H1 (cell line): ENCODE data around the gene PRR5. TPM values are rescaled to one million over a fixed set of nuclear protein-coding genes. Genes with fewer than 3 reads are reported as not detected.
"Not testable (repeated sequence)": the region's sequence is repeated elsewhere in the genome, so short reads cannot be mapped to it uniquely, and the experiment has no call there.

Experiments
- CTCF ChIA-PET: fragments of 300-600 bp; sonication (Branson Sonifier 250); formaldehyde crosslinking; loops from one replicate; lab custom pipeline; 2021; ENCODE audit not compliant: partially characterized antibody; lab: Charles Lee
- POLR2A ChIA-PET: fragments of 300-600 bp; sonication (Branson Sonifier 250); formaldehyde crosslinking; loops from one replicate; lab custom pipeline; 2021; ENCODE audit warnings: inconsistent platforms; ENCODE audit not compliant: partially characterized antibody; lab: Charles Lee
- DNase-seq, 2 experiments: peaks; one replicate each; pipeline versions ENCODE4 v3.0.0 to v3.0.0-alpha.2; 2010 to 2022; ENCODE audit warnings: low spot score in 2 of 2, low read depth in 1 of 2, mixed read lengths in 1 of 2
- FAIRE-seq: peaks from 2 replicates; lab custom pipeline; 2011; peaks lifted over from hg19 to GRCh38; lab: Jason Lieb, UNC
- H2AFZ ChIP-seq: 2 replicates; pipeline ENCODE4 v1.8.1; 2012; ENCODE audit warnings: low read length, inconsistent platforms
- H2AK5ac ChIP-seq: 2 replicates; pipeline ENCODE4 v1.6.1; 2013; ENCODE audit warnings: low read depth, low read length
- H2BK120ac ChIP-seq: replicated peaks from 2 replicates; pipeline ENCODE3; 2013; ENCODE audit warnings: low read depth, low read length, inconsistent platforms
- H2BK12ac ChIP-seq: 2 replicates; pipeline ENCODE4 v1.6.1; 2013; ENCODE audit warnings: low read depth, low read length
- H2BK15ac ChIP-seq: 2 replicates; pipeline ENCODE4 v1.6.1; 2013; ENCODE audit warnings: low read length
- H2BK20ac ChIP-seq: 2 replicates; pipeline ENCODE4 v1.6.1; 2013; ENCODE audit warnings: low read length
- H2BK5ac ChIP-seq: 2 replicates; pipeline ENCODE4 v1.6.1; 2013; ENCODE audit warnings: low read depth, low read length
- H3K14ac ChIP-seq: 2 replicates; pipeline ENCODE4 v1.6.1; 2013; ENCODE audit warnings: inconsistent platforms; ENCODE audit not compliant: insufficient read length
- H3K18ac ChIP-seq: 2 replicates; pipeline ENCODE4 v1.6.1; 2013; ENCODE audit warnings: low read length; ENCODE audit errors: extremely low read depth
- H3K23ac ChIP-seq: 2 replicates; pipeline ENCODE4 v1.6.1; 2013; ENCODE audit warnings: inconsistent platforms; ENCODE audit not compliant: insufficient read length
- H3K23me2 ChIP-seq: 2 replicates; pipeline ENCODE4 v1.6.1; 2013; ENCODE audit warnings: low read depth, low read length
- H3K27ac ChIP-seq: 2 replicates; pipeline ENCODE4 v1.6.1; 2011; ENCODE audit warnings: low read depth, low read length, inconsistent platforms
- H3K27me3 ChIP-seq, 4 experiments: replicated peaks in 1 of 4; 1 replicate in 1 of 4; 2 replicates in 3 of 4; pipeline versions ENCODE4 v1.6.1 to v1.8.1; 2011 to 2013; ENCODE audit warnings: low read length in 3 of 4, mild to moderate bottlenecking in 3 of 4, inconsistent platforms in 2 of 4, mixed read lengths in 2 of 4, moderate library complexity in 1 of 4; ENCODE audit not compliant: control insufficient read depth in 3 of 4, insufficient read depth in 3 of 4; ENCODE audit errors: extremely low read depth in 1 of 4
- H3K36me3 ChIP-seq, 4 experiments: 2 replicates each; pipeline versions ENCODE4 v1.6.1 to v1.8.1; 2011 to 2013; ENCODE audit warnings: mild to moderate bottlenecking in 4 of 4, low read length in 3 of 4, moderate library complexity in 2 of 4, control low read depth in 1 of 4, inconsistent platforms in 1 of 4; ENCODE audit not compliant: insufficient read depth in 4 of 4, control insufficient read depth in 2 of 4
- H3K4ac ChIP-seq: replicated peaks from 2 replicates; pipeline ENCODE3; 2013; ENCODE audit warnings: low read length, low read depth, mixed read lengths, inconsistent platforms; ENCODE audit not compliant: insufficient read length
- H3K4me1 ChIP-seq, 4 experiments: replicated peaks in 1 of 4; 1 replicate in 1 of 4; 2 replicates in 3 of 4; pipeline versions ENCODE4 v1.6.1 to v1.8.1; 2011 to 2013; ENCODE audit warnings: low read length in 3 of 4, inconsistent platforms in 2 of 4, mixed read lengths in 1 of 4; ENCODE audit not compliant: insufficient read depth in 4 of 4, control insufficient read depth in 3 of 4
- H3K4me2 ChIP-seq, 2 experiments: 2 replicates each; pipeline versions ENCODE4 v1.6.1 to v1.8.1; 2011 to 2013; ENCODE audit warnings: low read depth in 2 of 2, low read length in 2 of 2, control low read depth in 1 of 2, inconsistent platforms in 1 of 2, mild to moderate bottlenecking in 1 of 2; ENCODE audit not compliant: insufficient read depth in 1 of 2
- H3K4me3 ChIP-seq, 4 experiments: fragments of 200-600, 300-600 bp in 1 of 4; sonication (generic), shearing (Covaris generic), sonication (Bioruptor Twin) in 1 of 4; 2 replicates each; pipeline versions ENCODE4 v1.5.1 to v1.8.1; 2011 to 2016; ENCODE audit warnings: low read length in 4 of 4, low read depth in 3 of 4, control low read depth in 2 of 4, inconsistent platforms in 2 of 4, mild to moderate bottlenecking in 2 of 4, mixed read lengths in 1 of 4, moderate library complexity in 1 of 4; ENCODE audit not compliant: insufficient read depth in 2 of 4; ENCODE audit errors: extremely low read depth in 1 of 4
- H3K56ac ChIP-seq: replicated peaks from 2 replicates; pipeline ENCODE3; 2013; ENCODE audit warnings: low read depth, mild to moderate bottlenecking, mixed read lengths, low read length, inconsistent platforms; ENCODE audit not compliant: insufficient read length
- H3K79me1 ChIP-seq: 2 replicates; pipeline ENCODE4 v1.6.1; 2013; ENCODE audit warnings: low read depth, low read length, control low read depth
- H3K79me2 ChIP-seq, 2 experiments: 2 replicates each; pipeline versions ENCODE4 v1.6.1 to v1.8.1; 2012 to 2013; ENCODE audit warnings: low read length in 2 of 2, mild to moderate bottlenecking in 2 of 2, inconsistent platforms in 1 of 2; ENCODE audit not compliant: insufficient read depth in 2 of 2, control insufficient read depth in 1 of 2
- H3K9ac ChIP-seq, 4 experiments: replicated peaks in 1 of 4; 1 replicate in 1 of 4; 2 replicates in 3 of 4; pipeline versions ENCODE4 v1.6.1 to v1.8.1; 2011 to 2013; ENCODE audit warnings: low read depth in 3 of 4, low read length in 3 of 4, control low read depth in 2 of 4, mild to moderate bottlenecking in 2 of 4, moderate library complexity in 2 of 4, inconsistent platforms in 1 of 4; ENCODE audit errors: extremely low read depth in 1 of 4
- H3K9me3 ChIP-seq, 2 experiments: 2 replicates each; pipeline versions ENCODE4 v1.6.1 to v1.8.1; 2012 to 2013; ENCODE audit warnings: mild to moderate bottlenecking in 2 of 2, moderate library complexity in 2 of 2, control low read depth in 1 of 2, inconsistent platforms in 1 of 2, low read depth in 1 of 2, low read length in 1 of 2, mixed read lengths in 1 of 2; ENCODE audit not compliant: insufficient read depth in 2 of 2
- H4K20me1 ChIP-seq, 2 experiments: replicated peaks in 1 of 2; 2 replicates each; pipeline versions ENCODE3 to v1.8.1; 2011 to 2013; ENCODE audit warnings: inconsistent platforms in 2 of 2, low read length in 2 of 2, mild to moderate bottlenecking in 1 of 2; ENCODE audit not compliant: insufficient read depth in 2 of 2, control insufficient read depth in 1 of 2
- H4K5ac ChIP-seq: 2 replicates; pipeline ENCODE4 v1.6.1; 2013; ENCODE audit warnings: low read length, low read depth, mixed read lengths, inconsistent platforms; ENCODE audit not compliant: insufficient read length
- H4K8ac ChIP-seq: 2 replicates; pipeline ENCODE4 v1.8.0; 2013; ENCODE audit warnings: mild to moderate bottlenecking, moderate library complexity, low read length, inconsistent platforms; ENCODE audit not compliant: insufficient read depth; ENCODE audit errors: extremely low read depth
- H4K91ac ChIP-seq: replicated peaks from 2 replicates; pipeline ENCODE3; 2013; ENCODE audit warnings: low read length, mixed read lengths, inconsistent platforms; ENCODE audit not compliant: insufficient read length
- JUND ChIP-seq: IDR thresholded peaks from 2 replicates; pipeline ENCODE4 v1.6.1; 2011; ENCODE audit warnings: mild to moderate bottlenecking, improper control_type of control experiment, low read length
- WGBS, 2 experiments: shearing (Covaris generic) in 1 of 2; methylation state at CpG; one replicate each; pipeline versions ENCODE4 v1.1.6 to v1.1.7; 2013 to 2015; ENCODE audit warnings: low lambda C conversion rate in 2 of 2, mixed read lengths in 2 of 2, inconsistent platforms in 1 of 2, low coverage in 1 of 2, missing lambda C conversion rate in 1 of 2; ENCODE audit not compliant: insufficient replicate concordance in 2 of 2, insufficient coverage in 1 of 2, insufficient read length in 1 of 2; ENCODE audit errors: extremely low coverage in 1 of 2, missing lambda C conversion rate in 1 of 2; 5-methylcytosine and 5-hydroxymethylcytosine counted together
- polyA plus RNA-seq, 7 experiments: library from polyadenylated mRNA; depleted of rRNA in 3 of 7; stranded (reverse) in 5 of 7; unstranded in 2 of 7; fragments of >200 nt in 5 of 7; fragments of 200-250 nt in 2 of 7; gene quantifications; 1 replicate in 5 of 7; 2 replicates in 1 of 7; 4 replicates in 1 of 7; pipeline versions ENCODE4 v1.2.1 to v1.2.3, GENCODE V29; 2011 to 2013; ENCODE audit warnings: missing spikeins in 2 of 7, mixed read lengths in 2 of 7
- total RNA-seq: library from RNA; stranded (reverse); fragmentation: NEBNext Ultra II Directional; extraction: Animal tissue kit (Norgen Biotek cat#: 25700); gene quantifications from 2 replicates; pipeline ENCODE4 v1.2.1, GENCODE V29; 2021

Gene PRR5
- total and polyA plus RNA-seq, 2 of the 8 experiments (the other 6 are each of a cell fraction or from before 2014, with no cell fraction given) = 16.5 to 25.7 TPM

GRCh38 chr22:44679306-44679647, 22.7 kb upstream of the PRR5 start:
- H3K27ac ChIP-seq, FAIRE-seq, H3K4me2 ChIP-seq, H2BK12ac ChIP-seq, H3K14ac ChIP-seq, DNase-seq, H3K23me2 ChIP-seq, H4K5ac ChIP-seq, H4K8ac ChIP-seq, H3K18ac ChIP-seq, H2BK20ac ChIP-seq, H2AFZ ChIP-seq, H2BK5ac ChIP-seq, H3K23ac ChIP-seq, H3K36me3 ChIP-seq, H3K9ac ChIP-seq, POLR2A ChIA-PET, H3K79me1 ChIP-seq, H3K4me3 ChIP-seq, H3K56ac ChIP-seq, H3K27me3 ChIP-seq, H3K9me3 ChIP-seq, H3K4ac ChIP-seq, H3K79me2 ChIP-seq, H4K20me1 ChIP-seq, H4K91ac ChIP-seq, H2BK120ac ChIP-seq, H2AK5ac ChIP-seq, H2BK15ac ChIP-seq: not testable (repeated sequence)
- H3K4me1 ChIP-seq = peaks cover 0 to 14% (median 8%) of the 10 kb centered on the region in 4 experiments; a peak in 5 of 7 replicates
- TF ChIP-seq JUND = 0 out of 2 replicates have a peak, but pooled peaks have one; percentile 14
- CTCF ChIA-PET = interaction anchor here (1.5 to 3.7 kb wide), 3 partner anchors 9 to 11 kb away, joined by 3 to 24 read pairs (median 5); no protein-coding TSS in a partner anchor
- WGBS, 2 experiments = 79% methylated on average over 9 of the region's 9 CpGs; no CpG with 5 or more reads in 1 of the 2 experiments
